ENCODE measurements around the gene CREB3L4. TPM values are rescaled to one million over a fixed set of nuclear protein-coding genes. Genes with fewer than 3 reads are reported as not detected.

CREB3L4 gene
- total RNA-seq, 1 donor from 2014 or later, result 12.2 TPM

DNA sequence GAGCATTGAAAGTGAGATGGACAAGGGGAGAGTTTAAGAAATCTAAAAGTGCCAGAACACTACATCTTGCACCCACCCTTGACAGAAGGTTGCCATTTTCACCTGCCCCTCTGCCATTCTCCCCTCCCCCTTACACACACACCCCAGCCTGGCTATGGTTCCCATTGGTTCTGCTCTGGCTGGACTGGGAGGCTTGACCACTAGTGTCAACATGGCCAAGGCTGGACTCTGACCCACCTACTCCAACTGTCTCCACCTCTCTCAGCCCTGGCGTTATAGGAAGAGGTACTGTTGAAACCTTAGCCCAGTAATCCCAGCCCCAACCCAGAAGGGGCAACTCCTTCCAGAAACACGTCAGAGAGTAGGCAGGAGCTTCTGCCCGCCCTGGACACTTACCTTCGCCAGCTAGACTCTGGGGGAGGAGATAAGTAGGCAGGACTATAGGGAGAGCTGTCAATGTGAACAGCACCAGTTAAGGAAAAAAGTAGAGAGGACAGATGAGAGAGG is 13.8 kb upstream of the CREB3L4 start:
- no peak for ATAC-seq
- H3K4me3 ChIP-seq, result no peak overlapping the region
- no peak for DNase-seq
- TF ChIP-seq, protein P1, sequence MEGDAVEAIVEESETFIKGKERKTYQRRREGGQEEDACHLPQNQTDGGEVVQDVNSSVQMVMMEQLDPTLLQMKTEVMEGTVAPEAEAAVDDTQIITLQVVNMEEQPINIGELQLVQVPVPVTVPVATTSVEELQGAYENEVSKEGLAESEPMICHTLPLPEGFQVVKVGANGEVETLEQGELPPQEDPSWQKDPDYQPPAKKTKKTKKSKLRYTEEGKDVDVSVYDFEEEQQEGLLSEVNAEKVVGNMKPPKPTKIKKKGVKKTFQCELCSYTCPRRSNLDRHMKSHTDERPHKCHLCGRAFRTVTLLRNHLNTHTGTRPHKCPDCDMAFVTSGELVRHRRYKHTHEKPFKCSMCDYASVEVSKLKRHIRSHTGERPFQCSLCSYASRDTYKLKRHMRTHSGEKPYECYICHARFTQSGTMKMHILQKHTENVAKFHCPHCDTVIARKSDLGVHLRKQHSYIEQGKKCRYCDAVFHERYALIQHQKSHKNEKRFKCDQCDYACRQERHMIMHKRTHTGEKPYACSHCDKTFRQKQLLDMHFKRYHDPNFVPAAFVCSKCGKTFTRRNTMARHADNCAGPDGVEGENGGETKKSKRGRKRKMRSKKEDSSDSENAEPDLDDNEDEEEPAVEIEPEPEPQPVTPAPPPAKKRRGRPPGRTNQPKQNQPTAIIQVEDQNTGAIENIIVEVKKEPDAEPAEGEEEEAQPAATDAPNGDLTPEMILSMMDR (IDR thresholded peaks at IDR 0.05), result no peak
- peaks cover 29% of the 10 kb centered on the region for H3K4me1 ChIP-seq
- no peak overlapping the region for H3K27ac ChIP-seq
- no peaks in the 10 kb centered on the region for H3K27me3 ChIP-seq (ENCODE audit: low read depth)
- H3K36me3 ChIP-seq, result peaks cover 60% of the 10 kb centered on the region
- intact Hi-C loops (cut with DNase I), result no loop called here
- H3K9me3 ChIP-seq, result no peaks in the 10 kb centered on the region

DNA sequence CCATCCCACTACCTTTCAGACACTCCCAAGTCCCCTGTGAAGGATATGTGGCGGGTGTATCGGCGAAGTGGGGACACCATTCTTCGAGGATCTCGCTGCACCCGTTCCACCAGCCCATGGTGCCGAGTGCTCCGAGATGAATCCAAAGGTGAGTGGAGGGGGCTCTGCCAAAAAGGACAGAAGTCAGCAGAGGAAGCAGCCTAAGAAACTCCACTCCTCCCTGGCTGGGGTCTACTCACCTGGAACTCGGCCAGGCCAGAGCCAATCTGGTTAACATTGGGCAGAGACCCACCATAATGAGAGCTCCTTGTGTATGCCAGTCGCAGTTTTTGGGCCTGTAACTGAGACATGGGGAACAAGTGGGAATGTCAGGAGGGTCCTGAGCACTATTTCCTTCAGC is 12.9 kb upstream of the CREB3L4 start:
- intact Hi-C loops (cut with DNase I), result no loop called here
- H3K27me3 ChIP-seq (ENCODE audit: low read depth), result no peaks in the 10 kb centered on the region
- H3K4me1 ChIP-seq, result peaks cover 38% of the 10 kb centered on the region
- TF ChIP-seq, protein P1 (IDR thresholded peaks at IDR 0.05), result no peak
- no peak for DNase-seq
- H3K9me3 ChIP-seq, result no peaks in the 10 kb centered on the region
- ATAC-seq, result no peak
- H3K27ac ChIP-seq, result no peak overlapping the region
- H3K4me3 ChIP-seq, result no peak overlapping the region
- H3K36me3 ChIP-seq, result peaks cover 58% of the 10 kb centered on the region

- H3K4me3 ChIP-seq, result peak overlapping the region; percentile 95
- H3K9me3 ChIP-seq, result no peaks in the 10 kb centered on the region
- peak overlapping the region; percentile 92 for H3K27ac ChIP-seq
- no peak for ATAC-seq
- peaks cover 56% of the 10 kb centered on the region for H3K36me3 ChIP-seq
- intact Hi-C loops (cut with DNase I), result no loop called here
- H3K4me1 ChIP-seq, result peaks cover 59% of the 10 kb centered on the region
- no peak for DNase-seq
- TF ChIP-seq, protein P1 (IDR thresholded peaks at IDR 0.05), result no peak
- no peaks in the 10 kb centered on the region for H3K27me3 ChIP-seq (ENCODE audit: low read depth)
These were observed 10.5 kb upstream of the CREB3L4 start for GRCh38 chr1:153956997-153957715.

- H3K27me3 ChIP-seq (ENCODE audit: low read depth), result no peaks in the 10 kb centered on the region
- peak; percentile 3 to 8 for ATAC-seq
- DNase-seq, result no peak
- H3K4me1 ChIP-seq, result peaks cover 65% of the 10 kb centered on the region
- TF ChIP-seq, protein P1 (IDR thresholded peaks at IDR 0.05), result no peak
- peaks cover 50% of the 10 kb centered on the region for H3K36me3 ChIP-seq
- peak overlapping the region; percentile 95 for H3K4me3 ChIP-seq
- H3K9me3 ChIP-seq, result no peaks in the 10 kb centered on the region
- peak overlapping the region; percentile 92 for H3K27ac ChIP-seq
- intact Hi-C loops (cut with DNase I), result no loop called here
These were observed 10.0 kb upstream of the CREB3L4 start for GRCh38 chr1:153957744-153958110.

- Histone ChIP-seq H3K9me3 (no peaks in the 10 kb centered on the region), H3K36me3 (peaks cover 44% of the 10 kb centered on the region), H3K4me1 (peaks cover 67% of the 10 kb centered on the region), H3K4me3 (peak within 1 kb of the TSS; percentile 95), H3K27me3 (ENCODE audit: low read depth) (no peaks in the 10 kb centered on the region), H3K27ac (peak within 1 kb of the TSS; percentile 92)
- DNase-seq (peak; percentile 100), ATAC-seq (peak; percentile 93 to 95)
- intact Hi-C loops (cut with DNase I), result no loop called here
- TF ChIP-seq, protein P1 (IDR thresholded peaks at IDR 0.05), result no peak
These were observed 9.4 kb upstream of the CREB3L4 start, which contains the start of gene CRTC2 for GRCh38 chr1:153958111-153958960. TSS of gene CRTC2 (minus strand) at chr1:153958612. CDS start at chr1:153958497, 115 bp downstream.

All from lower lobe of right lung (tissue), 2 donors.